ENCODE data around the gene AQP6. TPM values are rescaled to one million over a fixed set of nuclear protein-coding genes. Genes with fewer than 3 reads are reported as not detected.
A peak's percentile ranks its signal among the peaks of the same experiment; 100 is the strongest.

Gene AQP6
- total RNA-seq, 1 experiment from 2014 or later, result 0.09 TPM

DNA sequence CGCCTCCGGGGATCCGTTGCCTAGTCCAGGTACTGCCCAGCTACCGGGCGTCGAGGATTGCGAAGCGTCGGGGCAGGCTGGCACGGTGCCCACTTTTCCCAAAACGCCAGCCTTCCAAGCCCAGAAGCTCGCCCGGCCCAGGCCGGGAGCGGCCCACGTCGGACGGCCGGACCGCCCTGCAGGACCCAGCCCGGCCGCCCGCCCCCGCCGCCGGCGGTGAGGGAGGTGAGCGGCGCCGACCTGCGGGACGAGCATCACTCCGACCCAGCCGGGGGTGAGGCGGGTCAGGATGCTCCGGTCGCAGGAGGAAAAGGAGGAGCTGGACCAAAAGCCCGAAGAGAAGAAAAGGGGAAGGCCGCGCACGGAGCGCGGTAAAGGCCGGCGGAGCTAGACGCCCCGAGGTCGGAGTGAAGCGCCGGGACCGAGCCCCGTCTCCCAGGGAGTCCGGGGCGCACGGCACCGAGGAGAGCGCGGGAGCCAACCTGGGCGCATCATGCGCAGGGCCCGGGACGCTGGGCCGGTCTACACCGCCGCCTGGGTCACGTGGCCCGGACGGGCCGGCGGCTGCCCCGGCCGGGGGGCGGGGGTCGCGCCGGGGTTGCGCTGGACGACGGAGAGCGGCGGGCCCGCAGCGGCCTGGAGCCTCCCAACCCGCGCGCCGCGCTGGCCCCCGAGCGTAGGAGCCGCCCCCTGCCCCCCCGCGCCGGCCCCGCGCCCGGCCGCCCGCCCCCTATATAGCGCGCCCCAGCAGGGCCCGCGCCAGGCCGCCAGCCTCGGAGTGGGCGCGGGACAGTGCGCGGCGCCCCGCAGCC, 11.4 kb upstream of the AQP6 start, which contains the start of gene AQP5:
AQP5 (plus strand) TSS at position 762 of the 812 bp plus-strand sequence. CDS start 146 bp downstream, outside the sequence.
- no peak within 1 kb of the TSS for H3T11ph ChIP-seq (ENCODE audit: low read length)
- H2BK120ac ChIP-seq (ENCODE audit: low read depth, low read length, poor library complexity, severe bottlenecking), result no peak within 1 kb of the TSS
- TF ChIP-seq, protein P1, sequence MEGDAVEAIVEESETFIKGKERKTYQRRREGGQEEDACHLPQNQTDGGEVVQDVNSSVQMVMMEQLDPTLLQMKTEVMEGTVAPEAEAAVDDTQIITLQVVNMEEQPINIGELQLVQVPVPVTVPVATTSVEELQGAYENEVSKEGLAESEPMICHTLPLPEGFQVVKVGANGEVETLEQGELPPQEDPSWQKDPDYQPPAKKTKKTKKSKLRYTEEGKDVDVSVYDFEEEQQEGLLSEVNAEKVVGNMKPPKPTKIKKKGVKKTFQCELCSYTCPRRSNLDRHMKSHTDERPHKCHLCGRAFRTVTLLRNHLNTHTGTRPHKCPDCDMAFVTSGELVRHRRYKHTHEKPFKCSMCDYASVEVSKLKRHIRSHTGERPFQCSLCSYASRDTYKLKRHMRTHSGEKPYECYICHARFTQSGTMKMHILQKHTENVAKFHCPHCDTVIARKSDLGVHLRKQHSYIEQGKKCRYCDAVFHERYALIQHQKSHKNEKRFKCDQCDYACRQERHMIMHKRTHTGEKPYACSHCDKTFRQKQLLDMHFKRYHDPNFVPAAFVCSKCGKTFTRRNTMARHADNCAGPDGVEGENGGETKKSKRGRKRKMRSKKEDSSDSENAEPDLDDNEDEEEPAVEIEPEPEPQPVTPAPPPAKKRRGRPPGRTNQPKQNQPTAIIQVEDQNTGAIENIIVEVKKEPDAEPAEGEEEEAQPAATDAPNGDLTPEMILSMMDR (conservative IDR thresholded peaks at IDR 0.05), result no peak
- H2AFZ ChIP-seq (ENCODE audit: low read length), result no peak within 1 kb of the TSS
- no peak for DNase-seq
- no peak within 1 kb of the TSS for H3K27ac Mint-ChIP-seq
- peak within 1 kb of the TSS; percentile 17 for H3K4me2 ChIP-seq (ENCODE audit: insufficient read depth, insufficient read length, low read length)
- peaks cover 34 to 36% of the 10 kb centered on the region in 2 experiments for H3K4me1 Mint-ChIP-seq
- peaks cover 82% of the 10 kb centered on the region for H3K27me3 Mint-ChIP-seq (ENCODE audit: low read depth)
- no peaks in the 10 kb centered on the region for H4K20me1 ChIP-seq (ENCODE audit: control insufficient read depth, insufficient read depth, insufficient read length)
- H3K56ac ChIP-seq (ENCODE audit: insufficient read length, low read depth, low read length), result no peak within 1 kb of the TSS
- H3K14ac ChIP-seq (ENCODE audit: insufficient read depth, low read length), result peak within 1 kb of the TSS; percentile 9; the same call in 1 of the 2 replicates
- H3K27ac ChIP-seq (ENCODE audit: insufficient read length, low read depth, low read length), result no peak within 1 kb of the TSS
- no peak within 1 kb of the TSS for H3K9ac ChIP-seq (ENCODE audit: extremely low read depth, insufficient read length, low read length)
- H3K9me3 ChIP-seq (ENCODE audit: control insufficient read depth, low read depth, low read length), result no peaks in the 10 kb centered on the region
- H3K23me2 ChIP-seq (ENCODE audit: insufficient read length, low read depth, low read length, poor library complexity, severe bottlenecking), result peaks cover 5% of the 10 kb centered on the region
- H3K9me3 Mint-ChIP-seq, result no peaks in the 10 kb centered on the region
- H4K5ac ChIP-seq (ENCODE audit: insufficient read length, low read depth, low read length), result no peak within 1 kb of the TSS
- no peak within 1 kb of the TSS for H2BK5ac ChIP-seq (ENCODE audit: insufficient read length, low read length)
- H3K4ac ChIP-seq (ENCODE audit: low read depth, low read length), result no peak within 1 kb of the TSS
- peak within 1 kb of the TSS; percentile 53 to 73 for H3K4me3 Mint-ChIP-seq
- H3K27me3 ChIP-seq (ENCODE audit: insufficient read depth, low read length), result peaks cover 10% of the 10 kb centered on the region
- no peak within 1 kb of the TSS for H4K8ac ChIP-seq (replicated peaks; ENCODE audit: insufficient read length, low read depth, low read length)
- no peaks in the 10 kb centered on the region; a peak in 1 of 7 replicates for H3K36me3 Mint-ChIP-seq (ENCODE audit: insufficient read depth in 1 of 3, low read depth in 3 of 3)
- H3K4me1 ChIP-seq (ENCODE audit: insufficient read depth, low read length), result peaks cover 9% of the 10 kb centered on the region; the same call in 1 of the 2 replicates
- no peak within 1 kb of the TSS for H2AK5ac ChIP-seq (ENCODE audit: insufficient read length, low read length)
- H3K18ac ChIP-seq (ENCODE audit: insufficient read length, low read depth, low read length), result no peak within 1 kb of the TSS
- no peak within 1 kb of the TSS for H2BK12ac ChIP-seq (ENCODE audit: insufficient read length, low read depth, low read length)
- no peak within 1 kb of the TSS for H4K91ac ChIP-seq (ENCODE audit: insufficient read length, low read depth, low read length)
- WGBS (ENCODE audit: extremely low coverage, insufficient read length, low lambda C conversion rate), result no CpG with 5 or more reads among the region's 111 CpGs
- H2BK20ac ChIP-seq (ENCODE audit: low read depth, low read length, poor library complexity, severe bottlenecking), result no peak within 1 kb of the TSS
- H3K23ac ChIP-seq (ENCODE audit: insufficient read length, low read depth, low read length), result no peak within 1 kb of the TSS
- no peaks in the 10 kb centered on the region for H3K79me2 ChIP-seq (ENCODE audit: insufficient read depth, low read length)
- H2BK15ac ChIP-seq (ENCODE audit: low read depth, low read length), result no peak within 1 kb of the TSS
- no peaks in the 10 kb centered on the region for H3K79me1 ChIP-seq (ENCODE audit: insufficient read depth, low read depth, low read length, poor library complexity, severe bottlenecking)

All from H9 (cell line).